ENCODE measurements around the gene MAN2A2. TPM values are rescaled to one million over a fixed set of nuclear protein-coding genes. Genes with fewer than 3 reads are reported as not detected.
"Not testable (repeated sequence)": the region's sequence is repeated elsewhere in the genome, so short reads cannot be mapped to it uniquely, and the experiment has no call there.

Gene MAN2A2
- total RNA-seq, 1 donor from 2014 or later: 90.4 TPM

DNA sequence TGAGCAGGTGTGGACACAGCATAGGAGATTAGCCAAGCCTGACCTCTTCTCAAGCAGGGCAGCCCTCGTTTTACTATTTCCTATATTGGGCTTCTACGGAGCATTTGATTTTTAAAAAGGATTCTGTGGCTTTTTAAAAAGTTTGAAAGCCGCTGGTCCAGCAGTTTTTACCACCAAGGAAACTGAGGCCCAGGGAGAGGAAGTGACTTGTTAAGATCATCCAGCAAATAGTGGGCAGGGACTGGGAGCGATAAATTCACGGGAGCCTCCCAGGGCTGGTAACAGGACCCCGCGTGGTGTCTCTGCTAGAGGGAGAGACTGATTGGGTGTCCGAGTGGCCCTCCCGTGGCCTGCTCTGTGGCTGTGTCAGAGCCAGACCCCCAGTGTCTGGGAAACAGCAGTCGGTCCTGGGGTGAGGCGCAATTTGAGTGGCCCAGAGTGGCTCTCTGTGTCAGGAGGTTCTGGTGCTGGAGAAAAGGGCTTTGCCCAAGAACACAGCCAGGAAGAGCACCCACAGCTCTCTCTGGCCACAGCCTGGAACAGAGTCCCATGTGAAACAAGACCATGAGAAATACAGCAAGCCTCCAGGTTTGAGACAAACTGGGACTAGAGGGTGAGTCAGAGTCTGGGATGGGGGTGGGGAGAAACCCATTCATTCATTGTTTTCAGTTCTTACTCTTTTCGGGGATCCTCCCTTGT, 30.5 kb upstream of the MAN2A2 start:
- TF ChIP-seq, protein P1, sequence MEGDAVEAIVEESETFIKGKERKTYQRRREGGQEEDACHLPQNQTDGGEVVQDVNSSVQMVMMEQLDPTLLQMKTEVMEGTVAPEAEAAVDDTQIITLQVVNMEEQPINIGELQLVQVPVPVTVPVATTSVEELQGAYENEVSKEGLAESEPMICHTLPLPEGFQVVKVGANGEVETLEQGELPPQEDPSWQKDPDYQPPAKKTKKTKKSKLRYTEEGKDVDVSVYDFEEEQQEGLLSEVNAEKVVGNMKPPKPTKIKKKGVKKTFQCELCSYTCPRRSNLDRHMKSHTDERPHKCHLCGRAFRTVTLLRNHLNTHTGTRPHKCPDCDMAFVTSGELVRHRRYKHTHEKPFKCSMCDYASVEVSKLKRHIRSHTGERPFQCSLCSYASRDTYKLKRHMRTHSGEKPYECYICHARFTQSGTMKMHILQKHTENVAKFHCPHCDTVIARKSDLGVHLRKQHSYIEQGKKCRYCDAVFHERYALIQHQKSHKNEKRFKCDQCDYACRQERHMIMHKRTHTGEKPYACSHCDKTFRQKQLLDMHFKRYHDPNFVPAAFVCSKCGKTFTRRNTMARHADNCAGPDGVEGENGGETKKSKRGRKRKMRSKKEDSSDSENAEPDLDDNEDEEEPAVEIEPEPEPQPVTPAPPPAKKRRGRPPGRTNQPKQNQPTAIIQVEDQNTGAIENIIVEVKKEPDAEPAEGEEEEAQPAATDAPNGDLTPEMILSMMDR (IDR thresholded peaks at IDR 0.05): no peak
- no peaks in the 10 kb centered on the region for H3K9me3 ChIP-seq
- intact Hi-C loops (cut with DNase I): loop anchor here (2.0 kb wide), 1 partner anchor 156 kb away; the partner anchor contains the start of gene BLM
- no peaks in the 10 kb centered on the region for H3K27me3 ChIP-seq
- DNase-seq (ENCODE audit: low spot score in 2 of 2): no peak
- peak overlapping the region; percentile 87 to 98 for H3K4me3 ChIP-seq
- H3K4me1 ChIP-seq: peaks cover 10 to 36% of the 10 kb centered on the region in 2 donors
- H3K36me3 ChIP-seq: peaks cover 22 to 23% of the 10 kb centered on the region in 2 donors
- peak overlapping the region; percentile 91 to 95 for H3K27ac ChIP-seq

DNA sequence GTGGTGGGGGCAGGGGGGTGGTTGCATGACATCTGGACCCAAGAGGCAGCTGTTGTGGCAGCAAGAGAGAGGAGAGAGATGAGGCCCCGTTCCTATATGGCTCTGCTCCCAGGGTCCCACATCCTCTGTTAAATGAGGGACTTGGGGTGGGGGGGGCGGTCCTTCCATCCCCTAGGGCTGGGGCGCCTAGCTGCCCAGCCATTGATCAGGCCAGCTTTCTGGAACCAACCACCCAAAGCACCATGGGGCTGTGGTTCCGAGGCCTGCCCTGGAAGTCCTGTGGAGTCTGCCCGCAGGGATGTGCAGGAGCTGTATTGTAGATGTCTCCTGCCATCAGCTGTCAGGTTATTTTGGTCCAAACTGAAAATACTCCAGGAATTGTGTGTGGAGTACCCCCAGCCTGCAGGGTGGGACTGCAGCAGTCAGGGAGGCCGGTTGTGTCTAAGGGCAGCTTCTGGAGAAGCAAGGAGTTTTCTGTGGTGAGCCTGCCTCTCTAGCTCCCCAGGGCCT, 29.6 kb upstream of the MAN2A2 start:
- TF ChIP-seq, protein P1 (IDR thresholded peaks at IDR 0.05): no peak
- Histone ChIP-seq H3K27ac (peak overlapping the region; percentile 24 to 91), H3K4me3 (peak overlapping the region; percentile 87 to 98), H3K9me3 (no peaks in the 10 kb centered on the region), H3K4me1 (peaks cover 10 to 36% of the 10 kb centered on the region in 2 donors), H3K36me3 (peaks cover 31 to 32% of the 10 kb centered on the region in 2 donors), H3K27me3 (no peaks in the 10 kb centered on the region)
- DNase-seq (ENCODE audit: low spot score in 2 of 2): no peak
- intact Hi-C loops (cut with DNase I): loop anchor here (2.0 kb wide), 1 partner anchor 157 kb away; the partner anchor contains the start of gene BLM

DNA sequence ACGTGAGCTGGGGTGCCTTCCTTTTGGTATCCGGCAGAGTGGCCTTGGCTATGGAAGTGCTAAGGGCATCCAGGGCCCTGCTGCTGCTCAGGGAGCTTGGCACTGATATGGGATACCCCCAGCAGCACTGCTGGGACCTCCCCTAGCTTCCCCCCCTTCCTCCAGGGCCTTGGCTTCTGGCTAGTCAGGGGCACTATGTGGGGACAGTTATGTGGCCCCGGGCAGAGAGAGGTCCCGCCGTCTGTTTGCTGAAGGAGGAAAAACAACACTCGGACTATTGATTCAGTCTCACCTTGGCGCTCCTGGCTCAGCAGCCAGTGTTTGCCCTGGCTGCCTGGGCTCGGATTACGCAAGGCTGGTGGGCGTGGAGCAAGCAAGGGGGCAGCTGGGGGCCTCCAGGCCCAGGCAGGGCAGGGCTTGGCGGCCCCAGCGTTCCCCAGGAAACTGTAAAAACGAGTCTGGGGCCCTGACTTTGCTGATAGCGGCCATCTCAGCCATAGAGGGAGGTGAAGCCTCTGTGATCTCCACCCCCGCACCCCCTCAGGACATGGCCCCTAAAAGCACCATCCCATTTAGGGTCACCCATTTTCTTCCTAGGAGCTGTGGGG, 29.0 kb upstream of the MAN2A2 start:
- H3K36me3 ChIP-seq: peaks cover 37% of the 10 kb centered on the region in 2 donors
- DNase-seq (ENCODE audit: low spot score in 2 of 2): no peak
- H3K27ac ChIP-seq: peak overlapping the region; percentile 24 to 91
- no peaks in the 10 kb centered on the region for H3K9me3 ChIP-seq
- intact Hi-C loops (cut with DNase I): loop anchor here (2.0 kb wide), 1 partner anchor 157 kb away; the partner anchor contains the start of gene BLM
- no peak overlapping the region for H3K4me3 ChIP-seq
- TF ChIP-seq, protein P1 (IDR thresholded peaks at IDR 0.05): no peak
- no peaks in the 10 kb centered on the region for H3K27me3 ChIP-seq
- H3K4me1 ChIP-seq: peaks cover 10 to 34% of the 10 kb centered on the region in 2 donors

DNA sequence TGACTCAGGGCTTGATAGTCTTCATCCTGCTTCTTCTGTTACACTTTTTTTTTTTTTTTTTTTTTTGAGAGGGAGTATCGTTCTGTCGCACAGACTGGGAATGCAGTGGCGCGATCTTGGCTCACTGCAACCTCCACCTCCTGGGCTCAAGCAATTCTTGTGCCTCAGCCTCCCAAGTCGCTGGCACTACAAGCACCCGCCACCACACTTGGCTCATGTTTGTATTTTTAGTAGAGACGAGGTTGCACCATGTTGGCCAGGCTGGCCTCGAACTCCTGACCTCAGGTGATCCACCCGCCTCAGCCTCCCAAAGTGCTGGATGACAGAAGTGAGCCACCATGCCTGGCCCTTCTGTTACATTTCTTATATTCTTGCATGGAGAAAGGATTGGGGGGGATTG, 28.1 kb upstream of the MAN2A2 start:
- DNase-seq (ENCODE audit: low spot score in 2 of 2); H3K27ac ChIP-seq; intact Hi-C loops (cut with DNase I); H3K4me3 ChIP-seq; H3K27me3 ChIP-seq; H3K9me3 ChIP-seq: not testable (repeated sequence)
- peaks cover 8 to 26% of the 10 kb centered on the region in 2 donors for H3K4me1 ChIP-seq
- peaks cover 45 to 46% of the 10 kb centered on the region in 2 donors for H3K36me3 ChIP-seq

DNA sequence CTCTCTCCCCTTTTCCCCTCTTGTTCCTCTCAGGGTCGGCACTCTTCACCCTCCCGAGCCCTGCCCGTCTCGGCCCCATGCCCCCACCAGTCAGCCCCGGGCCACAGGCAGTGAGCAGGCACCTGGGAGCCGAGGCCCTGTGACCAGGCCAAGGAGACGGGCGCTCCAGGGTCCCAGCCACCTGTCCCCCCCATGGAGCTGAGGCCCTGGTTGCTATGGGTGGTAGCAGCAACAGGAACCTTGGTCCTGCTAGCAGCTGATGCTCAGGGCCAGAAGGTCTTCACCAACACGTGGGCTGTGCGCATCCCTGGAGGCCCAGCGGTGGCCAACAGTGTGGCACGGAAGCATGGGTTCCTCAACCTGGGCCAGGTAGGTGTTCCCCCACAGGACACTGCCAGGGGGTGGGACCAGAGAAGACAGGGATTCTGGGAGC, 27.5 kb upstream of the MAN2A2 start:
- Histone ChIP-seq H3K4me1 (peaks cover 7 to 20% of the 10 kb centered on the region in 2 donors), H3K27ac (no peak overlapping the region), H3K4me3 (no peak overlapping the region), H3K27me3 (no peaks in the 10 kb centered on the region), H3K9me3 (no peaks in the 10 kb centered on the region), H3K36me3 (peaks cover 51 to 52% of the 10 kb centered on the region in 2 donors)
- intact Hi-C loops (cut with DNase I): no loop called here
- no peak for DNase-seq (ENCODE audit: low spot score in 2 of 2)
- TF ChIP-seq, protein P1 (IDR thresholded peaks at IDR 0.05): no peak

DNA sequence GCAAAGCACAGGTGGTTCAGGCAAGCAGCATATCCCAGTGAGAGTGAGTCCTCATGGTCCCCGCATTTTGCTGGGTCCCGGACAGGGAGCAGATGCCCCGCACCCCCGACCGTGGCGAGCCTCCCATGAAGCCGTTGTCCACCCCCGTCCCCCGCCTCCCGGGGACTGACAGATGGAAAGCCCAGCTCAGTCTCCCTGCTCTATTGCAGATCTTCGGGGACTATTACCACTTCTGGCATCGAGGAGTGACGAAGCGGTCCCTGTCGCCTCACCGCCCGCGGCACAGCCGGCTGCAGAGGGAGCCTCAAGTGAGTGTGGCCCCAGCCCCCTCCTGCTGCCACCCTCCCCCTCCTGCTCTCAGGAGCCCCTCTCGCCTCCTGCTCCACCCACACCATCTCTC, 27.1 kb upstream of the MAN2A2 start:
- intact Hi-C loops (cut with DNase I): no loop called here
- Histone ChIP-seq H3K4me1 (peaks cover 5 to 19% of the 10 kb centered on the region in 2 donors), H3K9me3 (no peaks in the 10 kb centered on the region), H3K4me3 (no peak overlapping the region), H3K27me3 (no peaks in the 10 kb centered on the region), H3K36me3 (peaks cover 54 to 56% of the 10 kb centered on the region in 2 donors), H3K27ac (no peak overlapping the region)
- TF ChIP-seq, protein P1 (IDR thresholded peaks at IDR 0.05): no peak
- DNase-seq (ENCODE audit: low spot score in 2 of 2): no peak
